Liver (tissue), 3 donors: Measurements from ENCODE around the gene CFAP65.

Experiments used
- ATF3 ChIP-seq: IDR thresholded peaks from 2 replicates; pipeline ENCODE4 v1.6.1; 2016; ENCODE audit warnings: antibody characterized with exemption
- CTCF ChIP-seq: fragments of 150-350 bp; IDR thresholded peaks from 2 replicates; pipeline ENCODE4 v1.5.1; 2017; ENCODE audit warnings: improper control_type of control experiment, low read depth, low read length; ENCODE audit not compliant: missing input control
- EGR1 ChIP-seq, 2 donors: IDR thresholded peaks; 2 replicates each; pipeline ENCODE4 v1.6.1; 2016 to 2018; ENCODE audit warnings: antibody characterized with exemption in 2 of 2, low read depth in 2 of 2
- FOXA1 ChIP-seq: IDR thresholded peaks from 2 replicates; pipeline ENCODE4 v1.6.1; 2016; ENCODE audit warnings: antibody characterized with exemption
- JUND ChIP-seq, 2 donors: IDR thresholded peaks; 2 replicates each; pipeline ENCODE4 v1.6.1; 2016; ENCODE audit warnings: antibody characterized with exemption in 2 of 2
- MAX ChIP-seq: IDR thresholded peaks from 2 replicates; pipeline ENCODE4 v1.6.1; 2016; ENCODE audit warnings: antibody characterized with exemption
- NR2F2 ChIP-seq: IDR thresholded peaks from 2 replicates; pipeline ENCODE4 v1.6.1; 2016; ENCODE audit warnings: antibody characterized with exemption
- RAD21 ChIP-seq, 2 donors: IDR thresholded peaks; 2 replicates each; pipeline ENCODE4 v1.6.1; 2016; ENCODE audit warnings: antibody characterized with exemption in 2 of 2, mild to moderate bottlenecking in 2 of 2
- REST ChIP-seq: IDR thresholded peaks from 2 replicates; pipeline ENCODE4 v1.6.1; 2016; ENCODE audit warnings: antibody characterized with exemption, mild to moderate bottlenecking
- SP1 ChIP-seq: IDR thresholded peaks from 2 replicates; pipeline ENCODE4 v1.6.1; 2018; ENCODE audit warnings: antibody characterized with exemption, mild to moderate bottlenecking
- TAF1 ChIP-seq: conservative IDR thresholded peaks from 2 replicates; pipeline ENCODE4 v1.6.1; 2016; ENCODE audit warnings: antibody characterized with exemption, mild to moderate bottlenecking
- ZBTB33 ChIP-seq: IDR thresholded peaks from 2 replicates; pipeline ENCODE4 v1.6.1; 2016; ENCODE audit warnings: antibody characterized with exemption
- donor health status: healthy.
- donor health status: healthy.

GRCh38 chr2:218959761-218960308 is 81.5 kb downstream of the CFAP65 start:
- TF ChIP-seq TAF1: no peak
- no peak for TF ChIP-seq CTCF
- no peak for TF ChIP-seq NR2F2
- no peak for TF ChIP-seq JUND (IDR thresholded peaks at IDR 0.05)
- no peak for TF ChIP-seq FOXA1
- no peak for TF ChIP-seq ATF3
- TF ChIP-seq MAX: no peak
- TF ChIP-seq SP1: no peak
- TF ChIP-seq EGR1 (IDR thresholded peaks at IDR 0.05; ENCODE audit: low read depth in 2 of 2): no peak
- TF ChIP-seq REST: no peak
- TF ChIP-seq ZBTB33: no peak
- no peak for TF ChIP-seq RAD21 (IDR thresholded peaks at IDR 0.05)
